Endothelial cell of umbilical vein (primary cell): ENCODE data around the gene FMN1. TPM values are rescaled to one million over a fixed set of nuclear protein-coding genes. Genes with fewer than 3 reads are reported as not detected.

Experiments used
- BruUV-seq: library from RNA; stranded (reverse); fragments of 400-500 nt; replicated peaks from 2 replicates; lab custom pipeline; 2021; lab: Mats Ljungman, UMichigan
- CTCF ChIA-PET: fragments of 300-600, 350-600 bp; sonication (Branson Sonifier 250); formaldehyde crosslinking; loops from one replicate; lab custom pipeline; 2021; ENCODE audit warnings: antibody characterized with exemption, inconsistent platforms; lab: Charles Lee
- POLR2A ChIA-PET: fragments of 300-600, 350-600 bp; sonication (Branson Sonifier 250); formaldehyde crosslinking; loops from one replicate; lab custom pipeline; 2021; ENCODE audit warnings: antibody characterized with exemption, inconsistent platforms; lab: Charles Lee
- DNase-seq: peaks from one replicate; pipeline ENCODE4 v3.0.0-alpha.2; 2011; ENCODE audit warnings: low read depth, low spot score
- FAIRE-seq: peaks from 2 replicates; lab custom pipeline; 2011; peaks lifted over from hg19 to GRCh38; lab: Jason Lieb, UNC
- H2AFZ ChIP-seq: 2 replicates; pipeline ENCODE4 v1.6.0; 2012; ENCODE audit warnings: low read depth, low read length, control low read depth, inconsistent platforms
- H3K27ac ChIP-seq: 2 replicates; pipeline ENCODE4 v1.5.1; 2011; ENCODE audit warnings: low read depth, mild to moderate bottlenecking, control low read depth, low read length, moderate library complexity; ENCODE audit not compliant: insufficient read depth
- H3K27me3 ChIP-seq, 2 experiments: 2 replicates each; pipeline versions ENCODE4 v1.6.0 to v1.6.1; 2011; ENCODE audit warnings: low read length in 2 of 2, mixed read lengths in 1 of 2; ENCODE audit not compliant: control insufficient read depth in 2 of 2, insufficient read depth in 2 of 2
- H3K36me3 ChIP-seq, 2 experiments: 2 replicates in 1 of 2; 3 replicates in 1 of 2; pipeline ENCODE4 v1.5.1; 2011; ENCODE audit warnings: low read length in 2 of 2, mild to moderate bottlenecking in 1 of 2, moderate library complexity in 1 of 2; ENCODE audit not compliant: control insufficient read depth in 2 of 2, insufficient read depth in 2 of 2; ENCODE audit errors: extremely low read depth in 1 of 2
- H3K4me1 ChIP-seq: 3 replicates; pipeline ENCODE4 v1.5.1; 2011; ENCODE audit warnings: mild to moderate bottlenecking, low read length; ENCODE audit not compliant: control insufficient read depth, insufficient read depth; ENCODE audit errors: extremely low read depth
- H3K4me2 ChIP-seq: 2 replicates; pipeline ENCODE4 v1.6.1; 2011; ENCODE audit warnings: low read length, control low read depth, mixed read lengths; ENCODE audit not compliant: insufficient read depth
- H3K4me3 ChIP-seq, 3 experiments: fragments of 200-600 bp in 1 of 3; sonication (generic), shearing (Covaris generic) in 1 of 3; replicated peaks in 1 of 3; 2 replicates each; pipeline ENCODE4 v1.5.1; 2011 to 2016; ENCODE audit warnings: control low read depth in 3 of 3, low read length in 3 of 3, mild to moderate bottlenecking in 2 of 3, inconsistent platforms in 1 of 3, low read depth in 1 of 3, moderate library complexity in 1 of 3; ENCODE audit not compliant: insufficient read depth in 1 of 3
- H3K79me2 ChIP-seq: 2 replicates; pipeline ENCODE4 v1.6.0; 2012; ENCODE audit warnings: low read length, inconsistent platforms; ENCODE audit not compliant: control insufficient read depth, insufficient read depth
- H3K9ac ChIP-seq: replicated peaks from 2 replicates; pipeline ENCODE3; 2011; ENCODE audit warnings: low read length, control low read depth; ENCODE audit not compliant: insufficient read depth; ENCODE audit errors: extremely low read depth
- H3K9me1 ChIP-seq: replicated peaks from 3 replicates; pipeline ENCODE4 v1.6.0; 2011; ENCODE audit warnings: mild to moderate bottlenecking, low read length; ENCODE audit not compliant: control insufficient read depth, insufficient read depth; ENCODE audit errors: extremely low read depth
- H3K9me3 ChIP-seq: replicated peaks from 2 replicates; pipeline ENCODE4 v1.5.1; 2012; ENCODE audit warnings: low read length, inconsistent platforms; ENCODE audit not compliant: control insufficient read depth, insufficient read depth
- H4K20me1 ChIP-seq: replicated peaks from 2 replicates; pipeline ENCODE3; 2011; ENCODE audit warnings: mild to moderate bottlenecking, low read length; ENCODE audit not compliant: control insufficient read depth, insufficient read depth; ENCODE audit errors: extremely low read depth
- EZH2 ChIP-seq: IDR thresholded peaks from 2 replicates; pipeline ENCODE4 v1.6.1; 2012; ENCODE audit warnings: borderline replicate concordance, low read depth, mild to moderate bottlenecking, moderate library complexity, low read length, inconsistent platforms; ENCODE audit not compliant: severe bottlenecking
- FOS ChIP-seq: IDR thresholded peaks from 2 replicates; pipeline ENCODE4 v1.6.1; 2011; ENCODE audit warnings: mild to moderate bottlenecking, low read length, moderate library complexity, borderline replicate concordance; ENCODE audit not compliant: insufficient read depth
- GATA2 ChIP-seq: IDR thresholded peaks from 2 replicates; pipeline ENCODE4 v1.7.0; 2011; ENCODE audit warnings: low read depth, mild to moderate bottlenecking, moderate library complexity, mixed read lengths, low read length; ENCODE audit not compliant: insufficient read length, insufficient read depth
- JUN ChIP-seq: IDR thresholded peaks from 2 replicates; pipeline ENCODE4 v1.6.1; 2011; ENCODE audit warnings: borderline replicate concordance, low read depth; ENCODE audit not compliant: insufficient read length, insufficient read depth
- MAX ChIP-seq: IDR thresholded peaks from 2 replicates; pipeline ENCODE4 v1.6.1; 2011; ENCODE audit not compliant: insufficient read depth, insufficient read length
- MYC ChIP-seq: IDR thresholded peaks from one replicate; pipeline ENCODE4 v1.6.1; 2011; ENCODE audit warnings: mild to moderate bottlenecking, low read depth, low read length
- POLR2A ChIP-seq: IDR thresholded peaks from 2 replicates; pipeline ENCODE4 v1.6.1; 2012; ENCODE audit warnings: low read depth, mild to moderate bottlenecking, control low read depth, low read length
- POLR2AphosphoS5 ChIP-seq: IDR thresholded peaks from 2 replicates; pipeline ENCODE4 v1.6.1; 2012; ENCODE audit warnings: low read depth, mild to moderate bottlenecking, control low read depth, low read length, moderate library complexity; ENCODE audit not compliant: insufficient read depth
- dilution Hi-C: fragments of 300-500 bp; cut with MboI; formaldehyde crosslinking; loops from one replicate; pipeline ENCODE4 v1.15.0; 2019; ENCODE audit warnings: low sequenced_read_pairs; ENCODE audit not compliant: extremely low pct_ligation_motif_present
- intact Hi-C: fragments of 100-400 bp; cut with micrococcal nuclease; formaldehyde crosslinking; loops from one replicate; pipeline ENCODE4 v1.10.0; 2022
- polyA plus RNA-seq, 4 experiments: library from polyadenylated mRNA; depleted of rRNA in 3 of 4; stranded (reverse) in 3 of 4; unstranded in 1 of 4; fragments of >200 nt; gene quantifications; 2 replicates each; pipeline versions ENCODE4 v1.2.1 to v1.2.3, GENCODE V29; 2011 to 2012; ENCODE audit warnings: missing spikeins in 1 of 4
- total RNA-seq: library from RNA; stranded (reverse); gene quantifications from 2 replicates; pipeline ENCODE4 v1.2.3, GENCODE V29; 2021
- TF ChIP-seq, protein P1 (sequence below), 2 donors: IDR thresholded peaks; 1 replicate in 1 of 2; 2 replicates in 1 of 2; pipeline ENCODE4 v1.5.1; 2011; ENCODE audit warnings: low read length in 2 of 2, mild to moderate bottlenecking in 2 of 2, moderate library complexity in 2 of 2, control low read depth in 1 of 2, inconsistent platforms in 1 of 2, low read depth in 1 of 2; ENCODE audit not compliant: insufficient read depth in 1 of 2; ENCODE audit errors: extremely low read depth in 1 of 2

The FMN1 gene
- total and polyA plus RNA-seq, 2 donors (not counting 3 experiments of a cell fraction or from before 2014, with no cell fraction given), result 0.01 to 0.29 TPM

DNA sequence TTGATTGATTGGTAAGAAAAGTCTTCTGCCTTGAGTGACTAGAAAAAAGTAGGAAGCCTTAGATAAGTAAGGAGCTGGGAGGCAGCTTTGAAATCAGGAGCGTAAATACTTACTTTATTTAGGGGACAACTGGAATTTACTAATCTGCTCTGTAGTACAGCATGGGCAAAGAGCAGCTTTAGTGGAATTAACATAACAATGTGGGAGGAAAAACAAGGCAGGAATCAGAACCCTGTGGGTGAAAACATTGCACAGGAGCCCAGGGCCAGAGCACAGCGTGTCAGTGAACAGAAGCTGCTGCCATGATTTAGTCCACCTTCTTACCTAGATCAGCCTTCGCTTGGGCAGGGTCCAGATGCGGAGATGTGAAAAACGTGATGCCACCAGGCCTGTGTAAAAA lies 14.6 kb downstream of the FMN1 start:
- Histone ChIP-seq H3K4me2 (no peak overlapping the region), H4K20me1 (no peaks in the 10 kb centered on the region), H3K4me1 (no peaks in the 10 kb centered on the region), H3K36me3 (no peaks in the 10 kb centered on the region), H3K27ac (no peak overlapping the region), H3K27me3 (peaks cover 0 to 3% of the 10 kb centered on the region in 2 experiments), H3K9me1 (no peaks in the 10 kb centered on the region), H2AFZ (no peak overlapping the region), H3K79me2 (no peaks in the 10 kb centered on the region), H3K9me3 (no peaks in the 10 kb centered on the region), H3K9ac (no peak overlapping the region), H3K4me3 (no peak overlapping the region)
- no peak for TF ChIP-seq EZH2
- TF ChIP-seq GATA2, result no peak
- no peak for TF ChIP-seq MYC
- no peak for TF ChIP-seq POLR2AphosphoS5
- TF ChIP-seq JUN, result no peak
- TF ChIP-seq, protein P1, sequence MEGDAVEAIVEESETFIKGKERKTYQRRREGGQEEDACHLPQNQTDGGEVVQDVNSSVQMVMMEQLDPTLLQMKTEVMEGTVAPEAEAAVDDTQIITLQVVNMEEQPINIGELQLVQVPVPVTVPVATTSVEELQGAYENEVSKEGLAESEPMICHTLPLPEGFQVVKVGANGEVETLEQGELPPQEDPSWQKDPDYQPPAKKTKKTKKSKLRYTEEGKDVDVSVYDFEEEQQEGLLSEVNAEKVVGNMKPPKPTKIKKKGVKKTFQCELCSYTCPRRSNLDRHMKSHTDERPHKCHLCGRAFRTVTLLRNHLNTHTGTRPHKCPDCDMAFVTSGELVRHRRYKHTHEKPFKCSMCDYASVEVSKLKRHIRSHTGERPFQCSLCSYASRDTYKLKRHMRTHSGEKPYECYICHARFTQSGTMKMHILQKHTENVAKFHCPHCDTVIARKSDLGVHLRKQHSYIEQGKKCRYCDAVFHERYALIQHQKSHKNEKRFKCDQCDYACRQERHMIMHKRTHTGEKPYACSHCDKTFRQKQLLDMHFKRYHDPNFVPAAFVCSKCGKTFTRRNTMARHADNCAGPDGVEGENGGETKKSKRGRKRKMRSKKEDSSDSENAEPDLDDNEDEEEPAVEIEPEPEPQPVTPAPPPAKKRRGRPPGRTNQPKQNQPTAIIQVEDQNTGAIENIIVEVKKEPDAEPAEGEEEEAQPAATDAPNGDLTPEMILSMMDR (IDR thresholded peaks at IDR 0.05; ENCODE audit: extremely low read depth in 1 of 2, insufficient read depth in 1 of 2, low read depth in 1 of 2, low read length in 2 of 2), result no peak
- TF ChIP-seq POLR2A, result no peak
- no peak for TF ChIP-seq MAX
- no peak for TF ChIP-seq FOS
- intact Hi-C loops (no loop called here), dilution Hi-C loops (no loop called here)
- POLR2A ChIA-PET, result no interaction called here
- BruUV-seq, result no TSS peak
- CTCF ChIA-PET, result interaction anchor here (2.0 kb wide), 1 partner anchor 94 kb away, joined by 4 read pairs; no protein-coding TSS in a partner anchor
- DNase-seq, result no peak
- FAIRE-seq, result no peak
